HL-60/S4 treated with phorbol 12-myristate 13-acetate at 8.2 ng/mL for 4 days and 3 days (cell line): ENCODE data around the gene B9D1.

Source experiments
- in situ Hi-C: fragments of 300-500 bp; cut with MboI; formaldehyde crosslinking; loops from 2 replicates; pipeline ENCODE4 v1.15.0; 2022; ENCODE audit warnings: low sequenced_read_pairs

B9D1 gene

DNA sequence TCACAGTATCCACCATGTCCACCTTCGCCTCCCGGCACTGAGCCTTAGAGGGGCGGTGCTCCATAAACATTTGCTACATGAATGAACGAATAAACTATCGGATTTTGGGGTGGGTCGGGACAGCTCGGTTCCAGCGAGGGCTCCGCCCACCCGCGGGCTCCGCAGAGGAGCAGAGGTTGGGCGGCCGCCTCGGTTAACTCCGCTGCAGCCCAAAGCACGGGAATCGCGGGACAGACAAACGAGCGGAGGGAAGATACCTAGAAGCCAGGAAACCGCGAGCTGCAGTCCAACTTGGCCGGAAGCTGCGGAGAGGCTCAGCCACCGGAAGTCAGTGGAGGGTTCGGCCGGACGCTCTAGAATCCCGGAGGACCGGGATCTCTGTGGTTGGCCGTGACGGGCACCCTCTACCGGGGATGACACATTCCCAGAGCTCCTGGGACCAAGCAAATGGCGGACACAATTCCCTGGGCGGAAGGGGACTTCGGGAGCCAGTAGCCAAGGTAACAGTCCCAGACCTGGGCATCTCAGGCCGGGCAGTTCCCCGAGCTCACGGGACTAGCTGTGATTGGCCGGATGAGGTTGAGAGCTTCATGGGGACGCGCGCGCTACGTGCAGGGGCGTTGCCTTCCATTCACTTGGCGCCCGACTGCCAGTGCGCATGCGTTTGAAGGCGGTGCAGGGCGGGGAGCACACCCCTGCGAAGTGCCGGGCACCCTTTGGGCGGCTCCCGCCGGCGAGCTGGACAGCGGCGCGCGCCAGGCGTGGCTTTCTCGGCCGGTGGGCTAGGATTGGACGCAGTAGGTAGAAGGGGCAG is 15.3 kb upstream of the B9D1 start:
- in situ Hi-C loops, result no loop called here

DNA sequence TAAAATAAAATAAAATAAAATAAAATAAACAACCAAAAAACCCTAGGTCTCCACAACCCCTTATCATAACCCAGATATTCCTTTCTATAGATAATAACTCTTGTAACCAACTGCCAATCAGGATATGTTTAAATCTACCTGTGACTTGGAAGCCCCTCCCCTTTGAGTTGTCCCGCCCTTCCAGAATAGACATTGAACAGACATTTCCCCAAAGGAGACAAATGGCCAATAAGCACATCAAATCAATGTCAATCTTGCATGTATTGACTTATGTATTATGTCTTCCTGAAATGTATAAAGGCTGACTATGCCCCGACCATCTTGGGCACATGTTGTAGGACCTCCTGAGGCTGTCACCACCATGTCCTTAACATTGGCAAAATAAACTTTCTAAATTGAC is 14.3 kb upstream of the B9D1 start:
- in situ Hi-C loops, result no loop called here

DNA sequence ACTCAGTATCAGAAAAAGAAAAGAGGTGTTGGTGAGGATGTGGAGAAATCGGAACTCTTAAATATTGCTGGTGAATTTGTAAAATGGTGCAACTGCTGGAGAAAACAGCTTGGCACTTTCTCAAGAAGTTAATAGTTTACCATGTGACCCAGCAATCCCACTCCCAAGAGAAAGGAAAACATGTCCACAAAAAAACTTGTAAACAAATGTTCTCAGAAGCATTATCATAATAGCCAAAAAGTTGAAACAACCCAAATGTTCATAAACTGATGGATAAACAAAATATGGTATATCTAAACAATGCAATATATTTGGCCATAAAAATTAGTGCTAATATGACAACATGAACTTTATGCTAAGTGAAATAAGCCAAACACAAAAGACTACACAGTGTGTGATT is 13.2 kb upstream of the B9D1 start:
- in situ Hi-C loops, result no loop called here

DNA sequence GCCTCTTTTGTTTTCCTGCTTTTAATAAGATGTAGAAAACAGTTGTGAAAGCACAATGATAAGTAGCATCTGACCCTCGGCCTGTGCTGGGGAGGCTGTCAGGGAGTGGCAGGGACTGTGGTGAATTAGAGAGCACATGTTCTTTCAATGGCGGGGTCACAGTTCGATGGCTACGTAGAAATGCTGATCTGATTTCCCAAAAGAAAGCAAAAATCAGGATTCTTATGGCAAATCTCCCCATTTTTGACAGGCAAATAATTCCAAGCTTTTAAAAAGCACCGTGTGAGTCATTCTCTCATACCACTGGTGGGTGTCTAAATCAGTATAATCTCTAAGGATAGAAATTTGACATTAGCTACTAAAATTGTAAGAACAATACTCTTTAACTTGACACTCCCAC is 11.6 kb upstream of the B9D1 start:
- in situ Hi-C loops, result no loop called here

DNA sequence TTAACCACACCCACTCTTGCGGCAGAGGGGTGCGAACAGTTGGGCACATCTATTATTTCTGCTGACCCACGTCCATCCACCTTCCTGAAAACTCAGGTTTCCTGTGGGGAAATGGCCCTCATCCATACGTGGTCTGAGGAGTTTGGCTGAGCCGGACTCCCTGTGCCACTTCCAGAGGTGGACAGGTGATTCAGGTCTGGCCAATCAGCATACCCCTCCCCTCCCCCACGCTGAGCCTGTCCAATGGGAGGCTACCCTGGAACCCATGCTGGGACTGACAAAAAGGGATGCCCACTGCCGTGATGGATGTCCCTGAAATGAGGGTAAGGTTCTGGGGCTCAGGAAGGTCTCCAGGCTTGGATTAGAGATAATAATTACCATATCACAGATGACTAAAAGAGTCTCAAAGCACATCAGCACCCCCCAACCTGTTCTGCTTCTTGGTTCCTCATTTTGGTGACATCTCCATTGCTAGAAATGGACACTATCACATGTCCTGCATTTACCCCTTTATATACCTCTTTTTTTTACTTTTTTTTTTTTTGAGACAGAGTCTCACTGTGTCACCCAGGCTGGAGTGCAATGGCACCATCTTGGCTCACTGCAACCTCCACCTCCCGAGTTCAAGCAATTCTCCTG is 10.5 kb upstream of the B9D1 start:
- in situ Hi-C loops, result no loop called here

DNA sequence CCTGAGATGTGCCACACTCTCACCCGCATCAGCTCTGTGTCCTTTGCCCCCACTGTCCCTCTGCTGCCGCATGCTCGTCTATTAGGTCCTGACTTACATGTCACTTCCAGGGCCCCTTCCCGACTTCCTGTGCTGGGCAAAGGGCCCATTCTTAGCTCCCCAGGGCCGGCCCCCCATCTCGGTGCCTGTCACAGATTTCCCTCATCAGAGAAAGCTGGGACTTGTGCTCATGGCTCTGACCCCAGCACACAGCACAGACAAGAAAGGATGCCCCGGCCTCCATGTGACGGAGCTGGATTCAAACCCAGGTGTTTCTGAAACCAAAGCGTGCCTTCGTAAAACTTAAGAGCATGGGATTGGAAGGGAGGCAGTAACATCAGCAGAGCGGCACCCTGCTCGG is 9.9 kb upstream of the B9D1 start:
- in situ Hi-C loops, result no loop called here

DNA sequence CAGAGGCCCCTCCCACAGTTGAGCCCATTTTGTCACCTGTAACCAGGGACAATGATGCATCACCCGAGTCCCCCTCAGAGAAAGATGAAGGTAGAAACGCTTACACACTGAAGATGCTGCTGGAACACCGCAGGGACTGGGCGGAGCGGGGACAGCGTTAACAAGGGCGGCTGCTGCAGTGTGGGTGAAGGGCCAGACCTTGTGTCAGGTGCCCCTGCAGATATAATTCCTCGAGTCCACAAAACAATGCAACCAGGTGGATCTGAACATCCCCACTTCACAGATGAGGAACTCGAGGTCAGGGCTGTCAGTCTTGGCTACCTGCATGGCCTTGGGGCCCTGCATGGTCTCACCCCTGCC is 9.5 kb upstream of the B9D1 start:
- in situ Hi-C loops, result no loop called here

DNA sequence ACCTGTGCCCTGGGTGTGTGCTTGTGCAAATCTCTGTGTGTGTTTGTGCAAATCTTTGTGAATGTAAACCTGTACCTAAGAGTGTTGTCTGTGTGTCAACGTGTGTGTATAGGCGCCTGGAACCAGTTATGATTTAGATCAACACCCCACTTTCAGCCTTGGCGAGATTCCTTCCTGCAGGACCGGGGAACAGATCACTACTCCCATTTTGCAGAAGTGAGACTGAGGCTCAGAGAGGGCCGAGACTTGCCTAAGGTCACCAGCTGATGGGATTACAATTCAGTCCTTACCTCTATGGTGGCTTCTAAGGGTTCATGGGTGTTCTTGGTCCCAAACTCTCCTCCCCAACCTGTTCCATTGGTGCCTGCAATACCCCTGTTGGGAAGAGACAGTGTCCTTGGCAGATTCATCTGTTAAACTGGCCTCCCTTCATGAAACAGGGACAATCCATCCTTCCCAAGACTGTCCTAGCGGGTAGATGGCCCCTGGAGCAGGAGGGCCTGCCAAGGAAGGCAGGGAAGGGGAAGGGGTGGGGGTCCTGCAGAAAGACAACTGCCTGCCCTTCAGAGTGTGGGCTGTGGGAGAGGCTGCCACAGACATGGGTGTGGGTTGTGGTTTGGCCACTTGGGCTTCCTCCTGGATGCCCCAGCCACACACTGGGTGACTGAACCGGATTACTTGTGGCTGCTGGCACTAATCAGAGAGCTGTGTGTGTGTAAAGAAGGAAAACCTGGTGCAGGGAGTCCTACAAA is 8.9 kb upstream of the B9D1 start:
- in situ Hi-C loops, result no loop called here

DNA sequence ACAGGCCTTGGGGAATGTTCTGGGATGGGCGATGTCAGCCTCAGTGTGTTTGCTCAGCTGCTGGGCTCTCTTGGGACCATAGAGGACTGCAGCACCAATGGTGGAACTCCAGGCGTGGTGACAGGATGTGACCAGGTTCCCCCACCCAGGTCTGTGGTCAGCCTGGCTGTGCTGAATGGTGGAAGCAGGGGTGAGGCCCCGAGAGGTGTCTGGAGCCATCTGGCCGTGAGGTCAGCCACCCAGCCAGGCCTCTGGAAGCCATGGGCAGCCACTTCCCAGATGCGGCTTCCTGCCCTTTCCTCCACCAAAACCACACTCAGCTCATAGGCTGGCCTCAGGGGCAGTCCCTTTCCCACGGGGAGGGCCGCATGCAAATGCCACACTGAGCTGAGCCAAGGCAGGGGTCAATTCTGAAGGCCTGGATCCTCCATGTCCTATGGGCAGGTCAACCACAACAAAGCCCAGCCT is 8.0 kb upstream of the B9D1 start:
- in situ Hi-C loops, result no loop called here

DNA sequence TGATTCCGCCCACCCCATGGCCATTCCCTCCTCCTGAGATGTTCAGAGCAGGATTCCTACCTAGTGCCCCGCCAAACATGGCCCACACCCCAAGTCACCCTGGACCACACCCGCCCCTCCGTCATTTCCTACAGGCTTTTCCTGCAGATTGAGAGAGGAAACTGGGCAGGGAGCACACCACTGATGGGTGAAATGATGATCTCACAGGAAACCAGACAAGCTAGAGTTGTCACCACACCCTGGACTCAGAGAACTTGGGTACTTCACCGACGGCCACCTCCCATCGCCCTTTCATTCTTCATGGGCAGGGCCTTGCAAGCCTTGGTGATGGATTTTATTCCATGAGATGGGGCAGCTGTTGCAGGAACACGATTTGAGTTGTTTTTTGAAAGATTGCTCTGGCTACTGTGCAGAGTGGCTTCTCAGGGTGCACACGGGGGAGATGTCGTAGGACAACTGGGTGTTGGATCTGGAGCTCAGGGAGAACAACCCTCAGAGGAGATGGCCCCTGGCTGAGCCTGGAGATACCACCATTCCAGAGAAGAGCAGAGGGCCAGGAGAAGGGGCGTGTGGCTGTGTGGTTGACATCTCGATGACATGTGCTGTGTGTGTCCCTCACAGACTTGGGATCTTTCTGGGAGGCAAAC is 7.4 kb upstream of the B9D1 start:
- in situ Hi-C loops, result no loop called here

DNA sequence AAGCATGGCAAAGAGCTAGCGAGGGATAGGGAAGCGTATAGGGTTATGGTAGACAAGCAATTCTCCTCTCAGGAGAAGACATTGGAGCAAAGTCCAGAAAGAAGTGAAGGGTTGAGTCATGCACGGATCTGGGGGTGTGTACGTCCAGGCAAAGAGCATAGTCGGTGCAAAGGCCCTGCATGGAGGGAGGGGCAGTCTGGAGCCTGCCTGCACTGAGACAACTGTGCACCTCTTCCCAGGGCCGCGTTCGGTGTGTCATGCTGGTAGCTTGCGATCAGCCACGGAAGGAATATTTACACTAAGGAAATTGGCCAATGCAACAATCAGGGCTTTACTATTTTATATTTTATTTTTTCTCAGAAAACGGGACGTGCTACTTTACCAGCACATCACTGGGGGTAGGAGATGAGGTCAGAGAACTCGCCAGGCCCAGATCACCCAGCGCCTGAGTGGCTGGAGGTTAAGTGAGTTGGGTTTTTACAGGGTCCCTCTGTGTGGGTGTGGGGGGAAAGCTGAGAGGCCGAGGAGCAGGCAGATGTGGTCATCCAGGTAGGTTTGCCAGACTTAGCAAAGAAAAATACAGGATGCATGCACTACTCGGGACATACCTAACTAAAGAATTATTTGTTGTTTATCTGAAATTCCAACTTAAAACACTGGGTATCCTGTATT is 6.7 kb upstream of the B9D1 start:
- in situ Hi-C loops, result no loop called here

DNA sequence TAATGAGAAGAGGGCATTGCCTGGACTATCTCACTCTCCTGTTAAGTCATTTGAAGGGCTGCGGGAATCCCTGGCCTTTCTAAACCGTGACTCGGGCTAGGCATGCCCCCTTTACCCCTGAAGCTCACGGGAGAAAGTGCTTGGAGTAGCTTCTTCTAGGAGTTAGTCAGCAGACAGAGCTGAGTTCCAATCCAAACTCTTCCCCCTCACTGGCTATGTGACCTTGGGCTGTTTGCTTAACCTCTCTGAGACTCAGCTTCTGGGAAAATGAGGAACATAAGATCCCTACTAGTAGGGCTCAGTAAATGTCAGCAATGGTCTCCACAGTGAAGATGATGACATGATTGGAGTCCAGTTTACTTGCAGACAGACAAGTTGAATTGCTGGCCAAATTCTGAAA is 5.7 kb upstream of the B9D1 start:
- in situ Hi-C loops, result no loop called here

DNA sequence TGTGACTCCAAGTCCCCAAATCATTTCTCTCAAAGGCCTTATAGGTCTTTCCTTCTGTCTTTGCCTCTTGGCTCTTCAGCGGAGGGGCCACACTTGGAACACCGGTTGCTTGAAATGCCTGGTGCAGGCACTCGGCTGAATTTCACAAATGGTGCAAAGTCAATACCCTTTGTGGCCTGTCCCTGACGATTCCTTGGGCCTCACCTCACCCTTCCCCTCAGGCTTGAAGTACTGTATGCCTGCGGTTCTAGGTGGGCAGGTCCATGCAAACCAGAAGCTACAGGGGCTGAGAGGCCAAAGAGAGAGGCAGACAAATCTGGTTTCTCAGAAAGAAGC is 4.1 kb upstream of the B9D1 start:
- in situ Hi-C loops, result no loop called here

DNA sequence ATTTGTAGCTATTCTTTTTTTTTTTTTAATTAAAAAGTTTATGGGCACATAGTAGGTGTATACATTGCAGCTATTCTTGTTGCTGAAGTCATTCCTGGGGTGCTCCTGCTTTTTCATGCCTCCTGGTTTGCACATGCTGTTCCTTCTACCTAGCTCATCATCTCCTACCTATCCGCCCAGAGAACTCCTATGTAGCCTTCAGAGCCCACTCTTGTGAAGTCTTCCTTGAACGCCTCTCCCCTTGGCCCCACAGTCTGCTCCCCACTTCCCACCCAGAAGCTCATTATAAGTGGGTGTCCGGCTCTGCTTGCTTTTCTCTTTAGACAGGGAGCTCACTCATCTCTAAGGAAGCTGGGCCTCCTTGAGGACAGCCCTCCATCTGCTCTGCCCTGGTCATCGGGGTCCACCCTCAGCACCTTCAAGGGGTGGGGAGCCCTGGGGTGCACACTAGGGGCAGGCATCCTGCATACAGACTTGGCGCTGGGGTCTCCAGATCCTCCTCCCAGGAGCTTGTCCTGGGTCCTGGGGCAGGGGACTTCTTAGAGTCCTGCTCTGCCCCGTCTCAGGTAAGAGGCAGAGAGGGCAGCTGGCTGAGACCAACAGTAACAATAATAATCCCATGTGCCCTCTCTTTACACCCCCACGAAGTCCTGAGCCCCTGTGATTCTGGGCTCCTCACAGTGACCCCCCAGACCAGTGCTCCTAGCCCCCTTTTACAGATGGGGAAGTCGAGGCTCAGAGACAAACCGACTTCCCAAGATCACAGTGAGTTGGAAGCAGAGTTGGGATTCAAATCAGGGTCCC is 3.5 kb upstream of the B9D1 start:
- in situ Hi-C loops, result no loop called here

DNA sequence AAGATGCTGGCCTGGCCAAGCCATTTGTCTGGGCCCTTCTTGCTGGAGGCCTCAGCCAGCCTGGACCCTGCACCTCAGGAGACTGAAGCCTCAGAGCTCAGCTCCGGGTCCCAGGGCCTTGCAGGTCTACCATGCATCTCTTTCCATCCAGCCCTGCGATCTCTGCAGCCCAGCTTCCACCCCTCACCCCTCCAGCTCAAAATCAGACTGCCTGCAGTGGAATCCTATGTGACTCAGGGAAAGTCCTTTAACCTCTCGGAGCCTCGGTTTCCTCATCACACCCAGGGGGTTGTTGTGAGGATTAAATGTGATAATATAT is 2.9 kb upstream of the B9D1 start:
- in situ Hi-C loops, result no loop called here

DNA sequence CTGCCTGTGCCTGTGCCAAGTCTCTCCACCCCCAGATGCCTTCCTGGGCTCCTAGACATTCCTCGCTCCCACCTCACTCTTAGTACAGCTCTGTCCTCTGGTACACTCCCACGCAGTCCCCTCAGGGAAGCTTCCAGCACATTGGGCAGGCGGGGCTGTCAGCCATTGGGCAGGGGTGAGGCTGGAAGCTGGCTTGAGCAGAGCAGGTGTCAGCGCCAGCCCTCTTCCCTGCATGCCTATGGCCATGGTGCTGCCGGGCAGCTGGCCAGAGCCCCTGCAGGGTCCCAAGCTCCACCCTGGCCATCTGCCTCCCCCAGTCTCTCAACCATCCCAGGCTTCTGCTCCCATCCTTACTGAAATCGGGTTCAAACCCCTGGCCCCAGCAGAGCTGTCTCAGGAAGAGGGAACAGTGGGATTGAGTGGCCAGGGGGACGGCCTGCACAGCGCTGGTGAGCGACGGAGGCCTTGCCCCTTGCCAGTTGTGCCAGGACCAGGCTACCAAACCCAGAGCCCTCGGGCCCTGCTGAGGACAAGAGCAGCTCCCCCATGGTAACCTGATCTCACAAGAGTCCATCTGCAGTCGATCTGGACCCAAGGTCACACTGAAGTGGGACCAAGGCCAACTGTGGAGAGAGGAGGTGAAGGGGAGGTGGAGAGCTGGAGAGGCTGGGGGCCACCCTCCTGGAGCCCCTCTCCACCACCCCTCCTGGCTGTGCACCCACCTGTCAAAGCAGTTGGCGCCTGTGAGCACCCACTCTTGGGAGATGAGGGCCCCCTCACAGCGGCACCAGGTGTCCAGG is 2.4 kb upstream of the B9D1 start:
- in situ Hi-C loops, result loop anchor here (5.0 kb wide), 1 partner anchor 82 kb away; no protein-coding TSS in a partner anchor

DNA sequence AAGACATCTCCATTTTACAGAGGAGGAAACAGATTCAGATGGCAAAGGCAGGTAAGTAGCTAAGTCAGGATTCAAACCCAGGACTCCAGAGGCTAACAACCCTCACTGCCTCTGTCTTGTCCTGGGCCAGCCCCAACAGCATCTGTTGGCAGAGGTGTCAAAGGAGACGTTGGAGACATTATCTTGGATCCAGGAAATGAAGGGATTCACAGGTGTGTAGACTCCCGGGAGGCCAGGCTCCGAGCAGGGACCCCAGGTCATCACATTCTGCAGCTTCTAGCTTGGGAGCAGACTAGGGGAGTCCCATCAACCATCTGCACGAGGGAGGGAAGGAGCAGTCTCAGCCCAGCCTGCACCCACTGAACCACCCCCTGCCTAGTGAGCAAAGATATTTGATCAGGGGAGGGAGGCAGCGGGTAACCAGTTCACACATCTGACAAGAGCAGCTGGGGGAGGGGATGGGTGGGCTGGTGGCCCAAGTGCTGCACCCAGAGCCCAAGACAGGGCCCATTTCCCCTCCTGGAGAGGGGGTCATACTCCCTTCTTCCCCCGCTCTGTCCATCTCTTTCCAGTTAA is 1.0 kb upstream of the B9D1 start:
- in situ Hi-C loops, result loop anchor here (5.0 kb wide), 1 partner anchor 84 kb away; no protein-coding TSS in a partner anchor

DNA sequence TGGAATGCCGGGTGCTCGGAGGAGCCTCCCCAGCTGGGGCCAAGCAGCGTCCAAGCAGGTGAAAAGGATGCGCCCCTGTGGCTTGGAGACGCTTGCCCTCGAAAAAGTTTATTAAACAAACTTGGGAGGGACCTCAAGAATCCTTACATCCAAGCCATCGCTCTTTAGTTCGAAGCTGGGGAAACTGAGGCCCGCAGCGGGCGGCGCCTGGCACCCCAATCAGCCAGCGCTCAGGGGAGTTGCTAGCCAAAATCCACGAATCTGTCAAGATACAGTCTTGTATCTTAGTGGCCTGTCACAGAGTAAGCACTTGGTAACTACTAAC is 553 bp upstream of the B9D1 start:
- in situ Hi-C loops, result loop anchor here (5.0 kb wide), 1 partner anchor 84 kb away; no protein-coding TSS in a partner anchor

DNA sequence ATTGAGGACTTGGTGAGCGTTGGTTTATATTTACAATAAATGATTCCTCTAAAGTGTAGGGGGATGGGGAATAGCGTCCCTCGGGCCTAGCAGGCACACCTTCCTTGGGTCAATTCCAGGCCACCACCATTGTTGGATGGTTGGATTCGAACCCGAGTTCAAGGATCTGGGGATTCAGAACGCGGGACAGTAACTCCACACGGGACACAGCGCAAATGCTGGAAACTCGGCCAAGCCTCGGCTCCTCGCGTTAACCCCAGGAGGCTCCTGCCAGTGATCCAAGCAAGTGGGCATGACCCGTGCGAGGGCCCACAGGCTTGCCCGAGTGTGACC is 613 bp downstream of the B9D1 start:
- in situ Hi-C loops, result loop anchor here (5.0 kb wide), 1 partner anchor 85 kb away; no protein-coding TSS in a partner anchor
